ENCODE results near the gene TMEM233.
"Not testable (repeated sequence)": the region's sequence is repeated elsewhere in the genome, so short reads cannot be mapped to it uniquely, and the experiment has no call there.

The TMEM233 gene

GRCh38 chr12:119603767-119604166 is 10.2 kb downstream of the TMEM233 start:
- no peak for DNase-seq (ENCODE audit: extremely low read depth in 1 of 2, low read depth in 1 of 2)

DNA sequence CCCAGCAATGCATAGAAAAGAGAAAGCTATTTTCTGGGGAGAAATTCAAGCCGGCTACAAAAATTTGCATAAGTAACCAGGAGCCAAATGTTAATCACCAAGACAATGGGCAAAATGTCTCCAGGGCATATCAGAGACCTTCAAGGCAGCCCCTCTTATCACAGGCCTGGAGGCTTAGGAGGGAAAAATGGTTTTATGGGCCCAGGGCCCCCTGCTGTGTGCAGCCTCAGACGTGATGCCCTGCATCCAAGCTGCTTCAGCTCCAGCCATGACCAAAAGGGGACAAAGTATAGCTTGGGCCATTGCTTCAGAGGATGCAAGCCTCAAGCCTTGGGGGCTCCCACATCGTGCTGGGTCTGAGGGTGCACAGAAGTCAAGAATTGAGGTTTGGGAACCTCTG is 15.8 kb downstream of the TMEM233 start:
- DNase-seq (ENCODE audit: extremely low read depth in 1 of 2, low read depth in 1 of 2) = no peak

DNA sequence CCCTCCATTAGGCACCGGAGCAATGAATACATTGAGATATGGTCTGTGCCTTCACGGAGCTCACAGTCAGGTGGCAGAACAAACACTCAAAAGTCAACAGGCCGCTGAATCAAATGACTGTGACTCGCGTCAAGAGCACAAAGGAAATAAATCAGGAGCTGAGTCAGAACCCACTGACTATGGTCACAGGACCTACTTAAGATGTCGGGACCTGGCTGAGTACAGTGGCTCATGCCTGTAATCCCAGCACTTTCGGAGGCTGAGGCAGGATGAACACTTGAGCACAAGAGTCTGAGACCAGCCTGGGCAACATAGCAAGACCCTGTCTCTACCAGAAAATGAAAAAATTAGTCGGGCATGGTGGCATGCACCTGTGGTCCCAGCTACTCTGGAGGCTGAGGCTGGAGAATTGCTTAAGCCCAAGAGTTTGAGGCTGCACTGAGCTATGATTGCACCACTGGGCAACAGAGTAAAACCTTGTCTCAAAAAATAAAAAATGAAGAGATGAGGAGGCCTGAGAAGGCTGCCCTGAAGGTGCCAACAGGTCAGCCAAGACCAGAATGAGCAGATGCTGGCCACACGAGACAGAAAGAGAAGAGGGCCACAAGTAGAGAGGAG is 19.9 kb downstream of the TMEM233 start:
- no peak for DNase-seq (ENCODE audit: extremely low read depth in 1 of 2, low read depth in 1 of 2)

GRCh38 chr12:119614705-119615104 is 21.1 kb downstream of the TMEM233 start:
- no peak for DNase-seq (ENCODE audit: extremely low read depth in 1 of 2, low read depth in 1 of 2)

DNA sequence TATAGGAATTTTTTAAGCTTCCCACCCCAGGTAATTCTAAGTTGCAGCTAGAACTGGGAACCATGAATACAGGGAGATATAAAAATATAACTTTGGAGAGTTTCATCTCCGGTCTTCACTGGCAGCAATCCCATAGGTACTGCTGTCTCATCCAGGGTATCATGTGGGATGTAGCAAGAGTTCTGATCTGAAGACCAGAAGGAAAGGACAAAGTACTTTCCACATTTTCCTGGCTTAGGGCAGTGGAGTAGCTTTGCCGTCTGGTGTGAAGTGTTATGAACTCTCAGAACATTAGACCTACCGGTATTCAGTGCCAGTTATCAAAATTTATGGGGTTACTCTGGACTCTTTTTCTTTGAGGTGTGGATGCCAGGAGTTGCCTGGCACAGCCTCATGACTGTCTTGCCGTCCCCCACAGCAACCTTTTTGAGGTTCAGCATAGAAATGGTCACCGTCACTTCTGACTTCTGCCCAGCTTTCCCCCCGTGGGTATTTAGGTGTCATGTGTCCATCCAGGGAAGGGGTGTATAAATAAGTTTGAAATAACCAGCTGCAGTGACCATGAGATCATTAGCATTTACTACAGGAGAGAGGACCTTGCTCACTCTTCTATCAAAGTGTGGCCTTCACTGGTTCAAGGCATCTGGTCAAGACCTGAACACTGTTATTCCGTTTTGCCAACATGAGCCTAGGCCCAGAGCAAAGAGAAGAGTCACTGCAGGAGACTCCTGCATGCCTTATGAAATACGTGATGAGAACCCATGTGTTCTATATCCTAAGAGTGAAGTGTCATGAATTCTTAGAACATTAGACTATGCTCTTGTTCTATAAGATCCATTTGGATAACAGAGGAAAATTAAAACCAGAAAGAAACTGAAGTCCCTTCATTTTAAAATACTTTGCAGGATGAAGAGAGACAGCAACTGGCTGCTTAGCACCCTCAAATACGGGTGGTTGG is 22.2 kb downstream of the TMEM233 start:
- no peak for DNase-seq (ENCODE audit: extremely low read depth in 1 of 2, low read depth in 1 of 2)

- DNase-seq (ENCODE audit: extremely low read depth in 1 of 2, low read depth in 1 of 2) = not testable (repeated sequence)
Measured at GRCh38 chr12:119618328-119618896, 24.8 kb downstream of the TMEM233 start.

- no peak for DNase-seq (ENCODE audit: extremely low read depth in 1 of 2, low read depth in 1 of 2)
Measured at GRCh38 chr12:119620490-119620889, 26.9 kb downstream of the TMEM233 start.

DNA sequence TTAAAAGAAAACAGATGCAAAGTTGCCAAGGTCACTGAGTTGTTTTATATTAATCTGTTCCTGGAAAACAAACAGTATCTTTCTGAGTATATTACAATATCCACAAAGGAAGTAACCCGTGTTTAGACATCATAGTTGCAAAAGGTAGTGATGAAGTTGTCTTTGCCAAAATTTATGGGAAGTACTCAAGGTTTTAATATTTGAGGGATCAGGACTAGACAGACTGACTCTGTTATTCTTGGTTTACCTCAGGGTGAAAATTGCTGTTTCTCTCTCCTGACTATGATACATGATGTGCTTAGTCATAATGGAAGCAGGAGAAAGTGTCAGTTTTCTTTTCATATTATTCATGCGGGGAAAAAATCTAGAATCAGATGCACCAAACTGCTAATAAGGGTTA is 28.3 kb downstream of the TMEM233 start:
- DNase-seq (ENCODE audit: extremely low read depth in 1 of 2, low read depth in 1 of 2) = no peak

DNA sequence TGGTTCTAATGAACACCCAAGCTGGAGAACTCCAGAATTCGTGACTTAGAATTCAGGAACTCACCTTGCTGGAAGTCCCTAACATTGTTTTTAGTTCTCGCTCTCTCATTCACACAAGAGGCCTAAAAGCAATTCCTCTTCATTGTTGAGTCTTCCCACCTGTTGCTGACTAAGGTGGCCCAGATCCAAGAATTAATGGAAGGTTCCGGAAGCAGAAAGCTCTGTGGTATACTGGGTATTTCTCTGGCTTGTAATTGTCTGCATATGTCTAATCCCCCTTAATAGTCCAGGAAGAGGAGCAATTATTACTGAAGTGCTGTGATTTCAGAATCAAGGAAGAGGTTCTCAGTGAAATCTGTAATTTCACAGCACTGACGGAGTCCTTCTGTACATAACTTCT is 31.4 kb downstream of the TMEM233 start:
- DNase-seq (ENCODE audit: extremely low read depth in 1 of 2, low read depth in 1 of 2) = no peak

DNA sequence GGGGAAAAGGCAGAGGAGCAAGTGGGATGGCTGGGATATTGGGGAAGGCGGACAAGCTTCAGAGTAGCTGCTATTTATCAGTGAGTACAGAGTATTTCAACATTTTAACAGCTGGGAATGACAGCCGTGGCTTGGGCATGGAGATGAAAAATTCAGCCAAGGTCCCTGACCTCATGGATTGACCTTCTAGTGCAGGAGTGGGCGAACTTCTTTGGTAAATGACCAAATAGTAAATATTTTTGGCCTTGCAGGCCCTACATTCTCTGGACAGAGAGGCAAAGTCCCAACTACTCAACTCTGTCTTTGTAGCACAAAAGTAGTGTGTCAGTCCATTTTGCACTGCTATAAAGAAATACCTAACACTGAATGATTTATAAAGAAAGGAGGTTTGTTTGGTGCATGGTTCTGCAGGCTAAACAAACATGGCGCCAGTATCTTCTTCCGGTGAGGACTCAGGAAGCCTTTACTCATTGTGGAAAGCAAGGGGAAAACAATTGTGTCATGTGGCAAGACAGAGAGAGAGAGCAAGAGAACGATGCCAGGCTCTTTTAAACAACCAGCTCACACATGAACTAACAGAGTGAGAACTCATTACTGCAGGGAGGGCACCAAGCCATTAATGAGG is 33.6 kb downstream of the TMEM233 start:
- no peak for DNase-seq (ENCODE audit: extremely low read depth in 1 of 2, low read depth in 1 of 2)

DNA sequence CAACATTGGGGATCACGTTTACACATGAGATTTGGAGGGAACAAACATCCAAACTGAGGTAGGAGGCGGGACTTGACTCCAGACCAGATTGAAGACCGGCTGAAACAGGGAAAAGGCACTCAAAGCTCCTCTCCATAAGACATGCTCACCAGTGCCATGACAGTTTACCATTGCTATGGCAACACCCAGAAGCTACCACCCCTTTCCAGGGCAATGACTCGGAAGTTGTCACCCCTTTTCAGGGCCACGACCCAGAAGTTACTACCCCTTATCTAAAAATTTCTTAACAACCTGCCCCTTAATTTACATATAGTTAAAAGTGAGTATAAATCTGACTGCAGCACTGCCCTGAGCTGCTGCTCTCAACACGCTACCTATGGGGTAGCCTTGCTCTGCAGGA is 34.1 kb downstream of the TMEM233 start:
- no peak for DNase-seq (ENCODE audit: extremely low read depth in 1 of 2, low read depth in 1 of 2)

- no peak for DNase-seq (ENCODE audit: extremely low read depth in 1 of 2, low read depth in 1 of 2)
Measured at GRCh38 chr12:119630223-119630780, 36.7 kb downstream of the TMEM233 start.

GRCh38 chr12:119630962-119631550 is 37.5 kb downstream of the TMEM233 start:
- no peak for DNase-seq (ENCODE audit: extremely low read depth in 1 of 2, low read depth in 1 of 2)

GRCh38 chr12:119631930-119632678 is 38.5 kb downstream of the TMEM233 start:
- DNase-seq (ENCODE audit: extremely low read depth in 1 of 2, low read depth in 1 of 2) = no peak

- DNase-seq (ENCODE audit: extremely low read depth in 1 of 2, low read depth in 1 of 2) = no peak
Measured at GRCh38 chr12:119634743-119635142, 41.2 kb downstream of the TMEM233 start.

DNA sequence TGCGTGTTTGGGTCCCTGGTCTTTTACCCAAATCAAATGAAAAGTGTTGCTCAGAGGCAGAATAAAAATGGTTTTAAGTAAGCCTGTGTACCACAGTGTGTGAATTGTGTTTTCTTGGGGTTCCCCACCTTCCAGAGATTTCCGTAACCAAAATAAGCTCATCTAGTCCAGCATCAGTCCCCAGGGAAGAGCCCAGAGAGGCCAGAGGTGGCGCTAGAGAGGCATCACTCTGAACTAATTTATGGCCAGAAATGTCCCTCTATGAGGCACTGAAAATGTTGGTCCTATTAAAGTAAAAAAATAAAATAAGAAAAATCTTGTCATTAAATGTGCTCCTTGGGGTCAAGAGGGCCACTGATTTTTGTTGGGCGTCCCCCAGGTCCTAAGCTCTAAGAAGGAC is 49.4 kb downstream of the TMEM233 start:
- no peak for DNase-seq (ENCODE audit: extremely low read depth in 1 of 2, low read depth in 1 of 2)

GRCh38 chr12:119644930-119645329 is 51.4 kb downstream of the TMEM233 start:
- DNase-seq (ENCODE audit: extremely low read depth in 1 of 2, low read depth in 1 of 2) = no peak

DNA sequence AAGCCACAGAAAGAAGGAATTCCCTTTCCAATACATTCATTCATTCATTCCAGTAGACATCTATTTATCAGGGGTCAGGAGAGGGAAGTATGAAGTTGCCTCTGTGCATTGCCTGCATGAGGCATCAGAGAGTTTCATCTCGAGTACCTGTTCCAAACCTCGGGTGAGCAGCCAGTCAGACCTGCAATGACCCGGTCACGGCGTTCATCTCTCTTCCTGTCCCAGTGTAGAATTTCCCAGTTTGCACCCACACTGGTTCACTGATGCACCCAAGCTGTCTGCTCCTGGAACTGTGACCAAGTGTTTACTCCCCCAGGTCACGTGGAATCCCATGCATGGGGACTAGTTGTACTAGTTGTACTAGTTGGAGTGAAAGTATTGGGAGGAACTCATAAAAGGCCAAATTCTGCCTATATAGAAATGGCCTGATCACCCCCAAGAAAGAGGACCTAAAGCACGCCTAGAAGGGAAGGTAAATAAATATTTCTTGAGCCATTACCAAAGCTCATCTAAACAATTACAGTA is 52.0 kb downstream of the TMEM233 start:
- DNase-seq (ENCODE audit: extremely low read depth in 1 of 2, low read depth in 1 of 2) = no peak

GRCh38 chr12:119649202-119649808 is 55.7 kb downstream of the TMEM233 start:
- DNase-seq (ENCODE audit: extremely low read depth in 1 of 2, low read depth in 1 of 2) = no peak
